Neural cell (in vitro differentiated cells): ENCODE results near the gene OSBP2. TPM values are rescaled to one million over a fixed set of nuclear protein-coding genes. Genes with fewer than 3 reads are reported as not detected.

Source experiments
- H2AFZ ChIP-seq: fragments of 200-600, 300-800 bp; sonication (generic), shearing (Covaris generic); 2 replicates; pipeline ENCODE4 v1.6.0; 2014; ENCODE audit warnings: low read depth, mild to moderate bottlenecking, antibody characterized with exemption, low read length, moderate library complexity
- H3F3A ChIP-seq: fragments of 200-600 bp; shearing (Covaris generic); 2 replicates; pipeline ENCODE4 v1.6.1; 2016; ENCODE audit warnings: mild to moderate bottlenecking, moderate library complexity, mixed read lengths, antibody characterized with exemption, low read length; ENCODE audit not compliant: insufficient read depth, poor library complexity, severe bottlenecking
- H3K27ac ChIP-seq: fragments of 200-600, 300-800 bp; sonication (generic), shearing (Covaris generic); 2 replicates; pipeline ENCODE4 v1.5.1; 2014; ENCODE audit warnings: mild to moderate bottlenecking, low read length, moderate library complexity
- H3K27me3 ChIP-seq: fragments of 300-800, 200-600 bp; sonication (generic), shearing (Covaris generic); 2 replicates; pipeline ENCODE4 v1.6.0; 2014; ENCODE audit warnings: mild to moderate bottlenecking, low read depth, low read length, moderate library complexity; ENCODE audit not compliant: insufficient read depth
- H3K36me3 ChIP-seq: fragments of 300-800, 200-600 bp; sonication (generic), shearing (Covaris generic); 2 replicates; pipeline ENCODE4 v1.5.1; 2014; ENCODE audit warnings: mild to moderate bottlenecking, antibody characterized with exemption, low read length, moderate library complexity; ENCODE audit not compliant: insufficient read depth
- H3K4me2 ChIP-seq: fragments of 300-800, 200-600 bp; sonication (generic), shearing (Covaris generic); 2 replicates; pipeline ENCODE4 v1.6.0; 2014; ENCODE audit warnings: mild to moderate bottlenecking, low read length
- H3K4me3 ChIP-seq: fragments of 300-800, 200-600 bp; sonication (generic), shearing (Covaris generic); 2 replicates; pipeline ENCODE4 v1.5.1; 2014; ENCODE audit warnings: mild to moderate bottlenecking, low read length, moderate library complexity
- H3K79me2 ChIP-seq: fragments of 200-600 bp; shearing (Covaris generic); replicated peaks from 2 replicates; pipeline ENCODE4 v1.6.0; 2014; ENCODE audit warnings: mild to moderate bottlenecking, low read length, moderate library complexity; ENCODE audit not compliant: insufficient read depth
- H3K9ac ChIP-seq: fragments of 300-800, 200-600 bp; sonication (generic), shearing (Covaris generic); 2 replicates; pipeline ENCODE4 v1.6.1; 2016; ENCODE audit warnings: mild to moderate bottlenecking, low read length, mixed read lengths
- H3K9me2 ChIP-seq: fragments of 200-600 bp; shearing (Covaris generic); 2 replicates; pipeline ENCODE4 v1.6.1; 2016; ENCODE audit warnings: mild to moderate bottlenecking, low read length, mixed read lengths; ENCODE audit not compliant: insufficient read depth
- H3K9me3 ChIP-seq: fragments of 200-600, 300-800 bp; sonication (generic), shearing (Covaris generic); 2 replicates; pipeline ENCODE4 v1.6.1; 2016; ENCODE audit warnings: mild to moderate bottlenecking, mixed run types, low read length, moderate library complexity, mixed read lengths
- H4K20me1 ChIP-seq: fragments of 200-600 bp; shearing (Covaris generic); 2 replicates; pipeline ENCODE4 v1.6.1; 2016; ENCODE audit warnings: mild to moderate bottlenecking, mixed run types; ENCODE audit not compliant: insufficient read depth
- EP300 ChIP-seq: fragments of 450-650 bp; conservative IDR thresholded peaks from 2 replicates; pipeline ENCODE4 v1.6.1; 2014; ENCODE audit warnings: antibody characterized with exemption, mild to moderate bottlenecking, moderate library complexity; ENCODE audit not compliant: poor library complexity, severe bottlenecking
- EZH2 ChIP-seq: fragments of 200-600, 300-800 bp; shearing (Covaris generic), sonication (generic); IDR thresholded peaks from 2 replicates; pipeline ENCODE4 v1.6.1; 2014; ENCODE audit warnings: antibody characterized with exemption, low read length, borderline replicate concordance, mild to moderate bottlenecking; ENCODE audit not compliant: insufficient read depth, poor library complexity, severe bottlenecking
- MXI1 ChIP-seq: fragments of 450-650 bp; conservative IDR thresholded peaks from 2 replicates; pipeline ENCODE4 v1.6.1; 2014; ENCODE audit warnings: antibody characterized with exemption, mild to moderate bottlenecking; ENCODE audit not compliant: poor library complexity, severe bottlenecking
- POLR2AphosphoS5 ChIP-seq: IDR thresholded peaks from 2 replicates; pipeline ENCODE4 v1.6.1; 2012
- RAD21 ChIP-seq: fragments of 450-650 bp; conservative IDR thresholded peaks from 2 replicates; pipeline ENCODE4 v1.6.1; 2014; ENCODE audit warnings: antibody characterized with exemption, mild to moderate bottlenecking, moderate library complexity
- SMC3 ChIP-seq: fragments of 450-650 bp; conservative IDR thresholded peaks from 2 replicates; pipeline ENCODE4 v1.6.1; 2014; ENCODE audit warnings: antibody characterized with exemption, mild to moderate bottlenecking, moderate library complexity; ENCODE audit not compliant: poor library complexity
- TAF1 ChIP-seq: IDR thresholded peaks from 2 replicates; pipeline ENCODE4 v1.6.1; 2012; ENCODE audit warnings: low read depth
- polyA plus RNA-seq: library from polyadenylated mRNA; depleted of rRNA; stranded (reverse); fragments of >200 nt; gene quantifications from 2 replicates; pipeline ENCODE4 v1.2.3, GENCODE V29; 2014
- TF ChIP-seq, protein P1 (sequence below): IDR thresholded peaks from 2 replicates; pipeline ENCODE4 v1.6.1; 2012; ENCODE audit warnings: borderline replicate concordance
- TF ChIP-seq, protein P2 (sequence below): fragments of 450-650 bp; IDR thresholded peaks from 2 replicates; pipeline ENCODE4 v1.5.1; 2014; ENCODE audit warnings: antibody characterized with exemption, mild to moderate bottlenecking, moderate library complexity; ENCODE audit not compliant: poor library complexity, severe bottlenecking

Gene OSBP2
- polyA plus RNA-seq, 1 donor from 2014 or later, result 8.7 TPM

DNA sequence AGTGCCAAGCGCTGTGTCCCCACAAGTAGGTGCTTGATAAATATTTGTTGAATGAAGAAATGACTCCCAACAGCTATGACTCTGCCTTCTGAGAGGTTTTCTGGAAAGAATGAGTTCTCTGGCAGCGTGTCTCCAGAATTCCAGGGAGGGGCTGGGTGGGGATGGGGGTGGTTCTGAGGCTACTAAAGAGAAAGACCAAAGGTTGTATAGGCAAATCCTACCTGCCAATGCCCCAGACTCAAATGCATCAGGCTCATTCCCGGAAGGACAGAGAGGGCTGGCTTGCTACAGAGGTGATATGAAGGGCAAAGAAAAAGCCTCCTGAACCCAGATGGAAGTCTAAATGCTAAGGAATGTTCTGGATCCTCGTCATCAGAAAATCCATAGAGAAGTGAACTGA is 28.9 kb upstream of the OSBP2 start:
- peaks cover 7% of the 10 kb centered on the region for H3K79me2 ChIP-seq
- H3K9me2 ChIP-seq, result no peaks in the 10 kb centered on the region
- TF ChIP-seq, protein P1, sequence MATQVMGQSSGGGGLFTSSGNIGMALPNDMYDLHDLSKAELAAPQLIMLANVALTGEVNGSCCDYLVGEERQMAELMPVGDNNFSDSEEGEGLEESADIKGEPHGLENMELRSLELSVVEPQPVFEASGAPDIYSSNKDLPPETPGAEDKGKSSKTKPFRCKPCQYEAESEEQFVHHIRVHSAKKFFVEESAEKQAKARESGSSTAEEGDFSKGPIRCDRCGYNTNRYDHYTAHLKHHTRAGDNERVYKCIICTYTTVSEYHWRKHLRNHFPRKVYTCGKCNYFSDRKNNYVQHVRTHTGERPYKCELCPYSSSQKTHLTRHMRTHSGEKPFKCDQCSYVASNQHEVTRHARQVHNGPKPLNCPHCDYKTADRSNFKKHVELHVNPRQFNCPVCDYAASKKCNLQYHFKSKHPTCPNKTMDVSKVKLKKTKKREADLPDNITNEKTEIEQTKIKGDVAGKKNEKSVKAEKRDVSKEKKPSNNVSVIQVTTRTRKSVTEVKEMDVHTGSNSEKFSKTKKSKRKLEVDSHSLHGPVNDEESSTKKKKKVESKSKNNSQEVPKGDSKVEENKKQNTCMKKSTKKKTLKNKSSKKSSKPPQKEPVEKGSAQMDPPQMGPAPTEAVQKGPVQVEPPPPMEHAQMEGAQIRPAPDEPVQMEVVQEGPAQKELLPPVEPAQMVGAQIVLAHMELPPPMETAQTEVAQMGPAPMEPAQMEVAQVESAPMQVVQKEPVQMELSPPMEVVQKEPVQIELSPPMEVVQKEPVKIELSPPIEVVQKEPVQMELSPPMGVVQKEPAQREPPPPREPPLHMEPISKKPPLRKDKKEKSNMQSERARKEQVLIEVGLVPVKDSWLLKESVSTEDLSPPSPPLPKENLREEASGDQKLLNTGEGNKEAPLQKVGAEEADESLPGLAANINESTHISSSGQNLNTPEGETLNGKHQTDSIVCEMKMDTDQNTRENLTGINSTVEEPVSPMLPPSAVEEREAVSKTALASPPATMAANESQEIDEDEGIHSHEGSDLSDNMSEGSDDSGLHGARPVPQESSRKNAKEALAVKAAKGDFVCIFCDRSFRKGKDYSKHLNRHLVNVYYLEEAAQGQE, result no peak
- no peak for TF ChIP-seq EP300
- TF ChIP-seq POLR2AphosphoS5, result no peak
- TF ChIP-seq, protein P2, sequence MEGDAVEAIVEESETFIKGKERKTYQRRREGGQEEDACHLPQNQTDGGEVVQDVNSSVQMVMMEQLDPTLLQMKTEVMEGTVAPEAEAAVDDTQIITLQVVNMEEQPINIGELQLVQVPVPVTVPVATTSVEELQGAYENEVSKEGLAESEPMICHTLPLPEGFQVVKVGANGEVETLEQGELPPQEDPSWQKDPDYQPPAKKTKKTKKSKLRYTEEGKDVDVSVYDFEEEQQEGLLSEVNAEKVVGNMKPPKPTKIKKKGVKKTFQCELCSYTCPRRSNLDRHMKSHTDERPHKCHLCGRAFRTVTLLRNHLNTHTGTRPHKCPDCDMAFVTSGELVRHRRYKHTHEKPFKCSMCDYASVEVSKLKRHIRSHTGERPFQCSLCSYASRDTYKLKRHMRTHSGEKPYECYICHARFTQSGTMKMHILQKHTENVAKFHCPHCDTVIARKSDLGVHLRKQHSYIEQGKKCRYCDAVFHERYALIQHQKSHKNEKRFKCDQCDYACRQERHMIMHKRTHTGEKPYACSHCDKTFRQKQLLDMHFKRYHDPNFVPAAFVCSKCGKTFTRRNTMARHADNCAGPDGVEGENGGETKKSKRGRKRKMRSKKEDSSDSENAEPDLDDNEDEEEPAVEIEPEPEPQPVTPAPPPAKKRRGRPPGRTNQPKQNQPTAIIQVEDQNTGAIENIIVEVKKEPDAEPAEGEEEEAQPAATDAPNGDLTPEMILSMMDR, result no peak
- no peak for TF ChIP-seq SMC3
- TF ChIP-seq EZH2, result no peak
- no peak for TF ChIP-seq RAD21
- no peak for TF ChIP-seq TAF1
- TF ChIP-seq MXI1, result no peak
- H3F3A ChIP-seq, result no peaks in the 10 kb centered on the region
- no peaks in the 10 kb centered on the region for H3K9me3 ChIP-seq
- no peak overlapping the region for H3K27ac ChIP-seq
- H3K27me3 ChIP-seq, result no peaks in the 10 kb centered on the region
- H3K36me3 ChIP-seq, result no peaks in the 10 kb centered on the region
- H3K9ac ChIP-seq, result no peak overlapping the region
- peak overlapping the region; percentile 79 for H3K4me3 ChIP-seq
- H3K4me2 ChIP-seq, result no peak overlapping the region
- H2AFZ ChIP-seq, result no peak overlapping the region
- no peaks in the 10 kb centered on the region for H4K20me1 ChIP-seq

DNA sequence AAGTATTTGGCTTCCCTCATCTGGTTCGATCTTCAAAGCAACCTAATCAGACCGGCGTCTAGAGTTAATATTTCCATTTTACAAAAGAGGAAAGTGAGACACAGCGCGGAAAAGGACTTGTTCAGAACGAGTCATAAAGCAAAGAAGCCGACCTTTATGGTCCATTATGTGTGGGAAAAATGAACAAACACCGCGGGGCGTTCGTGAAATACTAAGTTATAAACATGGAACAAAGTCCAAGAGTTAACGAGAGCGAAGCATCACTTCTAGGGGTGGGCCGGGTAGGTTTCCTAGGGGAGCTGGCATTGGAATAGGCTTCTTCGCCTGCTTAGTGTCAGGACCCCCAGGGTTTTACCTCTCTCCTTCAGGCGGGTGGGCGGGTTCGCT is 27.6 kb upstream of the OSBP2 start:
- Histone ChIP-seq H3K36me3 (no peaks in the 10 kb centered on the region), H3F3A (no peaks in the 10 kb centered on the region), H3K4me3 (peak overlapping the region; percentile 79), H3K4me2 (peak overlapping the region; percentile 69), H3K27ac (peak overlapping the region; percentile 48), H3K27me3 (no peaks in the 10 kb centered on the region), H2AFZ (peak overlapping the region; percentile 41), H3K79me2 (peaks cover 7% of the 10 kb centered on the region), H4K20me1 (no peaks in the 10 kb centered on the region), H3K9ac (peak overlapping the region; percentile 68), H3K9me3 (no peaks in the 10 kb centered on the region), H3K9me2 (no peaks in the 10 kb centered on the region)
- TF ChIP-seq POLR2AphosphoS5, result no peak
- no peak for TF ChIP-seq SMC3
- TF ChIP-seq EP300, result no peak
- no peak for TF ChIP-seq TAF1
- TF ChIP-seq, protein P1, result no peak
- TF ChIP-seq MXI1, result no peak
